Progenitor cell of endocrine pancreas (in vitro differentiated cells): ENCODE data around the gene RASSF1. TPM values are rescaled to one million over a fixed set of nuclear protein-coding genes. Genes with fewer than 3 reads are reported as not detected.

ENCODE experiments used
- DNase-seq: peaks from one replicate; pipeline ENCODE4 v3.0.0; 2021; ENCODE audit warnings: low spot score; ENCODE audit not compliant: unreplicated experiment
- H3K27ac Mint-ChIP-seq: 2 replicates; pipeline ENCODE4 v1.8.0; 2021; ENCODE audit warnings: mild to moderate bottlenecking, moderate library complexity, mixed read lengths
- H3K27me3 Mint-ChIP-seq: 2 replicates; pipeline ENCODE4 v1.8.0; 2021; ENCODE audit warnings: mixed read lengths
- H3K36me3 Mint-ChIP-seq: 2 replicates; pipeline ENCODE4 v1.8.0; 2022; ENCODE audit warnings: mixed read lengths; ENCODE audit not compliant: insufficient read depth
- H3K4me1 Mint-ChIP-seq: 2 replicates; pipeline ENCODE4 v1.8.0; 2021; ENCODE audit warnings: low read depth, mixed read lengths
- H3K4me3 Mint-ChIP-seq: 2 replicates; pipeline ENCODE4 v1.8.0; 2021; ENCODE audit warnings: low read depth, mild to moderate bottlenecking, moderate library complexity, mixed read lengths
- H3K9me3 Mint-ChIP-seq: 2 replicates; pipeline ENCODE4 v1.8.0; 2021; ENCODE audit warnings: low read depth, mixed read lengths
- CTCF ChIP-seq: fragments of 200-600 bp; sonication (generic); IDR thresholded peaks from one replicate; pipeline ENCODE4 v1.5.0; 2021; ENCODE audit warnings: antibody characterized with exemption, mild to moderate bottlenecking; ENCODE audit not compliant: unreplicated experiment
- total RNA-seq: library from RNA; stranded (reverse); gene quantifications from 2 replicates; pipeline ENCODE4 v1.2.1, GENCODE V29; 2021

RASSF1 gene
- total RNA-seq, 1 donor from 2014 or later, result 11.7 TPM

GRCh38 chr3:50324351-50325112 is 16.1 kb downstream of the RASSF1 start:
- DNase-seq, result peak; percentile 65
- Mint-ChIP-seq H3K36me3 (peaks cover 5% of the 10 kb centered on the region), H3K4me3 (peak overlapping the region; percentile 2), H3K4me1 (peaks cover 24% of the 10 kb centered on the region), H3K27ac (peak overlapping the region; percentile 73), H3K9me3 (no peaks in the 10 kb centered on the region), H3K27me3 (no peaks in the 10 kb centered on the region)
- TF ChIP-seq CTCF, result peak; percentile 74

- no peaks in the 10 kb centered on the region for H3K9me3 Mint-ChIP-seq
- peaks cover 30% of the 10 kb centered on the region for H3K4me1 Mint-ChIP-seq
- H3K27ac Mint-ChIP-seq, result peak overlapping the region; percentile 37
- TF ChIP-seq CTCF, result no peak
- no peaks in the 10 kb centered on the region for H3K27me3 Mint-ChIP-seq
- no peak for DNase-seq
- H3K36me3 Mint-ChIP-seq, result peaks cover 12% of the 10 kb centered on the region
- no peak overlapping the region for H3K4me3 Mint-ChIP-seq
These were observed 16.9 kb downstream of the RASSF1 start for GRCh38 chr3:50323614-50324199.

GRCh38 chr3:50323092-50323600 is 17.5 kb downstream of the RASSF1 start:
- Mint-ChIP-seq H3K9me3 (no peaks in the 10 kb centered on the region), H3K36me3 (peaks cover 15% of the 10 kb centered on the region), H3K27ac (no peak overlapping the region), H3K4me3 (peak overlapping the region; percentile 82), H3K27me3 (no peaks in the 10 kb centered on the region), H3K4me1 (peaks cover 30% of the 10 kb centered on the region)
- no peak for TF ChIP-seq CTCF
- DNase-seq, result no peak

GRCh38 chr3:50322386-50323091 is 18.1 kb downstream of the RASSF1 start, which contains the start of gene HYAL2:
Gene HYAL2 (minus strand): TSS chr3:50322745. CDS start chr3:50320489, 2,256 bp downstream.
- H3K4me1 Mint-ChIP-seq, result peaks cover 30% of the 10 kb centered on the region
- H3K27ac Mint-ChIP-seq, result peak within 1 kb of the TSS; percentile 100
- DNase-seq, result no peak

More at GRCh38 chr3:50322386-50323091, 18.1 kb downstream of the RASSF1 start, which contains the start of gene HYAL2:
- Mint-ChIP-seq H3K27me3 (no peaks in the 10 kb centered on the region), H3K4me3 (peak within 1 kb of the TSS; percentile 82), H3K36me3 (peaks cover 15% of the 10 kb centered on the region), H3K9me3 (no peaks in the 10 kb centered on the region)
- no peak for TF ChIP-seq CTCF
